DOHH2 (cell line): ENCODE results near the gene TMEM203.

Source experiments
- EZH2phosphoT487 ChIP-seq: fragments of 200-600 bp; sonication (generic); IDR thresholded peaks from 2 replicates; pipeline ENCODE4 v1.6.1; 2017; ENCODE audit warnings: borderline replicate concordance, mild to moderate bottlenecking, antibody characterized with exemption, low read length, moderate library complexity, mixed read lengths
- TF ChIP-seq, protein P1 (sequence below): fragments of 200-600 bp; sonication (generic); IDR thresholded peaks from one replicate; pipeline ENCODE4 v1.5.1; 2014; ENCODE audit warnings: antibody characterized with exemption, mild to moderate bottlenecking, low read depth, low read length; ENCODE audit not compliant: poor library complexity, severe bottlenecking

DNA sequence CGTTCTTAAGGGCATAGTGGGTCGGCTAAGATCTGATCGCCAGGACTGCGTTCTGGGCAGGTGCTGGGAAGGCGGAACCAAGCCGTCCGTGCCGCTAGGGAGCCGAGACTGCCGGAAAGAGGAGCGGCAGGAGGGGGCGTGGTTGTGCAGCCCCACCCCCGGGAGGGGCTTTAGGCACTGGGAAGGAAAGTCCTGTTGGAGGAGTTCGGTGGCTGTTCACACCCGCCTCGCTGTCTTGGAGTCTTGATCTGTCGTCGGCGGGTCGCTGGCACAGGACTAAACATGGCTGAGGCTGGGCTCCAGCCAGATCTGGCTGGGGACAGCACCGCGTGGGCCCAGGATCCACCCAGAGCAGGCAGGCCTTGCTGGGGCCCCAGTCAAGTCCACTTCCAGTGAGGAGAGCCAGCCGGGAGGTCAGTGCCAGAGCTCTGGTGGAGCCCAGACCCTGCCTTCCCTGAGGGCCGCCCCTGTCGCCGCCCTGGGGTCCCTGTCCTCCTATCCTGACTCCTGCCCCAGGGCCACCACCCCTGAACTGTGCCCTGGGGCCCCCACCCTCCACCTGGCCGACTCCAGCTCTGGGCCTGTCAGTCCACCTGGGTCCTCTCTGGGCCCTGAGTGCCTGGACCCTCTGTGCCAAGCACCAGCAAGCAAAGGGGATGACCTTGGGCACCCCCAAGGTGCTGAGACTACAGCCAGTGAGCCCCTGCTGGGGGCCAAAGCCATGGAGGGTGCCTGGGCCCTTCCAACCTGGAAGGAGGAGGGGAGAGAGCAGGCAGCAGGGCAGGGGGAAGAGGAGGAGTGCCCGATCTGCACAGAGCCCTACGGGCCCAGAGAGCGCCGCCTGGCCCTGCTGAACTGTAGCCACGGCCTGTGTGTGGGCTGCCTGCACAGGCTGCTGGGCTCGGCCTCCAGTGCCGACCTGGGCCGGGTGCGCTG, 12.1 kb upstream of the TMEM203 start:
- TF ChIP-seq, protein P1, sequence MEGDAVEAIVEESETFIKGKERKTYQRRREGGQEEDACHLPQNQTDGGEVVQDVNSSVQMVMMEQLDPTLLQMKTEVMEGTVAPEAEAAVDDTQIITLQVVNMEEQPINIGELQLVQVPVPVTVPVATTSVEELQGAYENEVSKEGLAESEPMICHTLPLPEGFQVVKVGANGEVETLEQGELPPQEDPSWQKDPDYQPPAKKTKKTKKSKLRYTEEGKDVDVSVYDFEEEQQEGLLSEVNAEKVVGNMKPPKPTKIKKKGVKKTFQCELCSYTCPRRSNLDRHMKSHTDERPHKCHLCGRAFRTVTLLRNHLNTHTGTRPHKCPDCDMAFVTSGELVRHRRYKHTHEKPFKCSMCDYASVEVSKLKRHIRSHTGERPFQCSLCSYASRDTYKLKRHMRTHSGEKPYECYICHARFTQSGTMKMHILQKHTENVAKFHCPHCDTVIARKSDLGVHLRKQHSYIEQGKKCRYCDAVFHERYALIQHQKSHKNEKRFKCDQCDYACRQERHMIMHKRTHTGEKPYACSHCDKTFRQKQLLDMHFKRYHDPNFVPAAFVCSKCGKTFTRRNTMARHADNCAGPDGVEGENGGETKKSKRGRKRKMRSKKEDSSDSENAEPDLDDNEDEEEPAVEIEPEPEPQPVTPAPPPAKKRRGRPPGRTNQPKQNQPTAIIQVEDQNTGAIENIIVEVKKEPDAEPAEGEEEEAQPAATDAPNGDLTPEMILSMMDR: no peak
- TF ChIP-seq EZH2phosphoT487: no peak
